AG20443 (cell line): Measurements from ENCODE around the gene GABARAPL2.
"Not testable (repeated sequence)": the region's sequence is repeated elsewhere in the genome, so short reads cannot be mapped to it uniquely, and the experiment has no call there.

Experiments used
- DNase-seq: peaks from one replicate; pipeline ENCODE4 v3.0.0; 2012; ENCODE audit warnings: low spot score, mixed read lengths

The GABARAPL2 gene

DNA sequence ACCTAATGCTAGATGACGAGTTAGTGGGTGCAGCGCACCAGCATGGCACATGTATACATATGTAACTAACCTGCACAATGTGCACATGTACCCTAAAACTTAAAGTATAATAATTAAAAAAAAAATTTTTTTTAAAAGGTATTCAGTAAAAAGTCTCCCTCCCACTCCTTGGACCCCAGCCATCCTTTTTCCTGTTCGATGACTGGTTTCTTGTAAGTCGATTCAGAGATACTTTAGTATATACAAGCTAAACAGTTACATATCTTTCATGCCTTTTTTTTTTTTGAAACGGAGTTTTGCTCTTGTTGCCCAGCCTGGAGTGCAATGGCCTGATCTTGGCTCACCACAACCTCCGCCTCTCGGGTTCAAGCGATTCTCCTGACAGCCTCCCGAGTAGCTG lies 25.7 kb downstream of the GABARAPL2 start:
- not testable (repeated sequence) for DNase-seq

DNA sequence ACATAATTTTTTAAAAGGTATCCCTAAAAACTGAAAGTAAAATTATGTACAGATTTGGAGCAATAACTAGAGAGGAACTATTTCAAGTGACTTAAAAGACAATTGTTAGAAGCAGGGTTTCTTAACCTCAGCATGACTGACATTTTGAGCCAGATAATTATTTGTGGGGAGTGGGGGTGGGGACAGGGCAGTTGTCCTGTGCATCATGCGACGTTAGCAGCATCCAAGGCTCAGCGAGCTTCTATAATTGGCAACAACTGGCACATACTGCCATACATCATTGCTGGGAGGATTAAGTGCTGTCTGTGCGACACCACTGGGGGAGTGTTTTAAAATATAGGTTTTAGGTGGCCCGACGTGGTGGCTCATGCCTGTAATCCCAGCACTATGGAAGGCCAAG lies 27.1 kb downstream of the GABARAPL2 start:
- no peak for DNase-seq

DNA sequence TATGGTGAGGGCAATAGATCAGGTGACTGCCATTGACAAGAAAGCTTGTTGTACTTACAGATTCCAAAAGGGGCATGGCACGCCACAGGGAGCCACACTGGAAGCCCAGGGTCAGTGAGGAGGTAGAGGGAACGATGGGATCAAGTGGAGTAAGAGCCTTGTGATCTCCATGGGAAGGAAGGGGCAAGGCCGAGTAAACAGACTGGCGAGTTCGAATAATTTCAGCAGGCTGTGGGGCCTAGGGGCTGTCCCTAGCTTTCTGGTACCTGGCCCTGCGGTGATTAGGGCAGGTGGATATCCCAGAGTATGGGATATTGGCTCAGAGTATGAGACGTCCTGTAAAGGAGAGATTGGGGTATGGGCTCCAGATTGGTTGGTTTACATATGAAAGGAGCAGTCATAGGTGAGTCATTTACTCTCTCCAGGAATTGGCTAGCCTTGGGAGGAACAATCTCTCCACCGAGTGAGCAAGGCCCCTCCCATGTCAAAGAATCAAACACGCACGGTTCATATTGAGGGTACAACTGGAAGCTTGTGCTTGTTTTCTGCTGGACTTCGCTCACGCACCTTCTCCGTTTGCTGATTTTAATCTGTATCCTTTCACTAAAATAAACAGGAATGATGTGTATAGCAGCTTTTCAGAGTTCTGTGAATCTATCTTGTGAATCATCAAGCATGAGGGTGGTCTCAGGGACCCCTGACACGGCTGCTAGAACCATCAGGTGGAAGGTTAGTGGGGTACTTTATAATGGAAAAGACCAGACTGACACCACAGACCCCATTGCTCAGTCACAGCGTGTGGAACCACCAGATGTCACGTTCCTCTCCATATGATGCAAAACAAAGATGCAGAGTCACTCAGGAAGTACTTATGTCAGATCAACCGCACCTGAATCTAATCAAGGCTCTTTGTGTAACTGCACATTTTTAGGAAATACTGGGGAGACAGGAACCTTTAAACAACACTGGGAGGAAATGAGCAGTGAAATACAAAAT lies 27.9 kb downstream of the GABARAPL2 start:
- peak; percentile 48 for DNase-seq

GRCh38 chr16:75599452-75600277 lies 33.5 kb downstream of the GABARAPL2 start:
- DNase-seq: no peak

- DNase-seq: no peak
Observed at GRCh38 chr16:75603241-75603640, 37.1 kb downstream of the GABARAPL2 start.

DNA sequence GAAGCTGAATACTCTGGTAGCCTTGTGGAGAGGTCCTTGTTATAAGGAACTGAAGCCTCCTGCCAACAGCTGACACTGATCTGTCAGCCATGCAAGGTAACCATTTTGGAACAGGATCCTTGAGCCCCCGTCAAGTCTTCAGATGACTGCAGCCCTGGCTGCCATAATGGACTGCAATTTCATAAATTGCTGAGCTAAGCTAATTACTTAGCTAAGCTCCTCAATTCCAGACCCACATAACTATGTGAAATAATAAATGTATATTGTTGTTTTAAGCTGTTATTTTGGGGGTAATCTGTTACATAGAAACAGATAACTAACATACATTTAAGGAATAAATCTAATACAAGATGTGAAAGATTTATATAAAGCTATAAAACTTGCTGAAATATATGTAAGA lies 40.3 kb downstream of the GABARAPL2 start:
- no peak for DNase-seq

DNA sequence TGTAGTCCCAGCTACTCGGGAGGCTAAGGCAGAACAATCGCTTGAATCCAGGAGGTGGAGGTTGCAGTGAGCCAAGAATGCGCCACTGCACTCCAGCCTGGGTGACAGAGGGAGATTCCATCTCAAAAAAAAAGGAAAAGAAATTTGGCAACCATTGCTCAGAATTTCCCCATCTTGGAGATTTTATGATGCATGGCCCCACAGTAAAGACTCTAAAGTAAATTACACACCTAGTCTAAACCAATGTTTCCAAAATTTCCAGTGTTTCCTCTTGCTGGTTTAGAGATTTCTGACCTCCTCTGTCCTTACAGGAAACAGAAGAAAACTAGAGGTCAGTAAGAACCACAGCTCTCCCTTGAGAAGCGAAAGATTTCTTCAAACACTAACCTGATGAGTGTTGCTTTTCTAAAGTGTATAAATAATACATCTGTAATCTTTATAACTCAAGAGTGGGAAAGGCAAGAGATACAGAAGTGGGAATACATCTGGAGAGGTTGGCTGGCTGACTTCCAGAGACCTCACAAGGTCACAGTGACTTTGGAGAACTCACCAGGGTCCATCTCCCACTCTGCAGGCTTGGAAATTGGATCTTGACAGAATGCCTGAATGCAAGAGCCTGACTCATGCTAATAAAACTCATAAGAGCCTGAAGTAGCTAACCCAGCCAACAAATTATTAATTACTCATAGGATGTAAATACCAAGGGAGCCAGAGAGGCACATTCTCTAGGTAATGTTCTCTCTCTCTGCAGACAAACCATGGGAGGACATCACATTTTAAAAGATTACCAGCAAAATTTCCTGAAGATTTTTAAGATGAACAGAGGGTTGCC lies 48.1 kb downstream of the GABARAPL2 start:
- no peak for DNase-seq

- no peak for DNase-seq
Observed at GRCh38 chr16:75615619-75616018, 49.4 kb downstream of the GABARAPL2 start.

DNA sequence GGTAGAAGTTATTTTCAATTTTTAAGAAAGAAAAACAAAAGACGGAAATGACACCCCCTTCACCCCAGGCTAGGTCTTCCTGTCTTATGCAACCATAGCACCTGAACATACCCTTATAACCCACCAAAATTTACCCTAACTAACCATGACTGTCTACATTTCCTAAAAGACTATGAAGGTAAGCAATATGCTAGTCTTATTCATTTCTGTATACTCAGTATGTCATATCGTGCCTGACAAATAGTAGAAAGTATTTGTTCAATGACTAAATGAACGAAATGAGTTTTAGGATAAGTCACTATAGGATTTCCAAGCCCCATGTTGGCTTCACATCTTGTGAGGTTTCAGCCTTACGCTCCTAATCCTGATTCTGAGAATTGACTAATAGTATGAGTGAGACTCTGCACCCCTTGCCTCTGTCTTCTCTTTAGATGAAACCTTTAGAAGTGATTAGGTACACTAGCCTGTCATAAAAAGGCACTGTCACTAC lies 50.4 kb downstream of the GABARAPL2 start:
- DNase-seq: no peak

DNA sequence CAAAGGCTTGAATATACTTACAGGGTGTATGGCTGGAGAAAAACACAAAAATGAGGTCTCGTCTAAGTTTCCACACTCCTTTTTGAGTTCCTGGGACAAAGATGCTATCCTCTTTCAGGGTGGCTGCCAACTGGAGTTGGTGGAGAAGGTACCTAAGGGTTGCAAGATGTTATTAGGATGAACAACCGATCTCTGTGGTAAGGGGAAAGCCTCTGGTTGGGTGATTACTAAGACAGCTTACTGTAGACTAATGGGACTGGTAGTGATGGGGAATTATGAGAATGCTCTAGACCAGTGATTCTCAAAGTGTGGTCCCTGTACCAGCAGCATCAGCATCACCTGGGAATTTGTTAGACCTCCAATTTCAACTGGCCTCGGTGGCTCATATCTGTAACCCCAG lies 50.9 kb downstream of the GABARAPL2 start:
- no peak for DNase-seq

GRCh38 chr16:75618780-75619179 lies 52.6 kb downstream of the GABARAPL2 start:
- no peak for DNase-seq

DNA sequence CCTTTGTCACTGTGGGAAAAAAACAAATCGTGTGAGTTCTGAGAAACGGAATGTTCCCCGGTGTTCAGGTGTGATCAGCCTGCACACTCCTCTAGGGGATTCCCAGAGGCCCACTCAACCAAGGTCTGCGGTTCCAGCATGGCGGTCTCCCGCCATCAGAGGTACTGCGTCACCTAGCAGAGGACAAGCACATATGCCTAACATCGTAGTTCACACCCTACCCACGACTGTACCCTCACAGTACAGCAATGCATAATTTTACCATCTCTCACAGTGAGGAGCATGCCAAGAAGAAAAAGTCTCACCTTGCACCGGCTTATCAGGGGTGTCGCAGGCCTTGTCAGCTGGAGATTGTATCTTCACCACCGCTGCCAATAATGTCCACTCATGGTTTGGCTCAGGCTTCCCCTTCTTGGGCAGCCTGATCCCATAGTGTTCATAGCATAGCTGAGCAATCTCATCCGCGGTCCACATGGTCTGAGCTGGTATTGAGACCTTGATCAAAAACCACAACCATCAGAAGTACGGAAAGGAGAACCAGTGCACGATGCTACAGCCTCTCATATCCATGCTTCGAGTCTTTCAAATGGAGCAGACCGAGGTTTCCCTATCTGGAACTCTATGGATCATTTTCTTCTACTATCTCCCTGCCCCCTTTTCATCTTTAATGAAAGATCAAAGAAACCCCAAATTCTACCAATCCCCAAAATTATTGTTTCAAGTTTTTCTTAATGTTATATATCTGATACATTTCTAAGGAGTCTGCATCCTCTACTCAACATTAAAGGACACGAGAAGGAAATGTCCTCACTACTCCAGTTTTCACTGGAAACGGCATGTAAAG lies 54.4 kb downstream of the GABARAPL2 start:
- no peak for DNase-seq

DNA sequence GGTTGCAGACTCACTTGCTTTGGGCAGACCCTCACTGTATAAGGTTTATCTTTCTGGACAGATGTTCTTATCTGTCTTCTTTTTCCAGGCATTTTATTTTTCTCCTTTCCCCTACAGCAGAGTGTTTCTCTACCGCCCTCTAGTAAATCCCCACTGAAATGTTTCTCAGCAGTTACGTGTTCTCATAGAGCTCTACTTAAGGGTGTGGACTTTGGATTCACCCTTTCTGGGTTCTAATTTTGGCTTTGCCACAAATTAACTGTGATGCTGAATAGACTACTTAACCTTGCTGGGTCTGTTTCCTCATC lies 54.9 kb downstream of the GABARAPL2 start:
- DNase-seq: peak; percentile 52

DNA sequence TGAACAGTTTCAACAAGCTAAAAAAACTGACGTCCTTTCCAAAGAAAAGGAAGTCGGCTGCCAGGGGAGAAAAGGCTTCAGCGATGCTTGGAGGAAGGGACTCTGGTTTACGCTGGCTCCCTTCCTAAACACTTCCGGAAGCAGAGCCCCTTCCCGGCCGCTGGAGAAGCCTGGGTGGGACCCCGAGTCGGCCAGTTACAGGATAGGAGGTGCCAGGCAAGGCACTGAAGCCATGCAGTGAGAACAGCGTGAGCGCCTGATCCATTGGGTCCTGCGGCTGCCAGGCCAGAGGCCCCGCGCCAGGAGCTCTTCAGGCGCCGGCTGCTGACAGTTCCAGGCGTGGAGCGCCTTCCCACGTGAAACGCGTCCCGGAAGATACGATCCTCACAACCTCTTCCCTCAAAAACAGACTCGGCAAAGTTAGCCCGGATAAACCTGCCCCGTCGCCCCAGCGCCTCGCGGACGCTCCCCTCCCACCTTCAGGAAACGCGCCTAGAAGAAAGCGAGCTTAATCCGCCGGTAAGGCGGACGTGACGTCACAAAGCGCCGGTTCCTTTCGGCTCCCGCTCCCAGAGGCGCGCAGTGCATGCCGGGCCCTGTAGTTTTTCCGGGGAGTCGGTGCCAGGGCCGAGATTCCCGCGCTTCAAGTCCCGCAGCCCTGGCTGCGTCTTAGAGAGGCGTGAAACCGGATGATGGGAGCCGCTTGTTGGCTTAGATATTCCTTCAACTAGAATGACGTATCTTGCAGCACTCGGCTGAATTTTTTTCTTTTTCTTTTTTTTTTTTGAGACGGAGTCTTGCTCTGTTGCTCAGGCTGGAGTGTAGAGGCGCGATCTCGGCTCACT lies 56.8 kb downstream of the GABARAPL2 start, which contains the start of gene ADAT1:
ADAT1 (minus strand) TSS at position 521 of the 845 bp plus-strand sequence. CDS start 2,482 bp downstream, outside the sequence.
- peak; percentile 98 for DNase-seq

DNA sequence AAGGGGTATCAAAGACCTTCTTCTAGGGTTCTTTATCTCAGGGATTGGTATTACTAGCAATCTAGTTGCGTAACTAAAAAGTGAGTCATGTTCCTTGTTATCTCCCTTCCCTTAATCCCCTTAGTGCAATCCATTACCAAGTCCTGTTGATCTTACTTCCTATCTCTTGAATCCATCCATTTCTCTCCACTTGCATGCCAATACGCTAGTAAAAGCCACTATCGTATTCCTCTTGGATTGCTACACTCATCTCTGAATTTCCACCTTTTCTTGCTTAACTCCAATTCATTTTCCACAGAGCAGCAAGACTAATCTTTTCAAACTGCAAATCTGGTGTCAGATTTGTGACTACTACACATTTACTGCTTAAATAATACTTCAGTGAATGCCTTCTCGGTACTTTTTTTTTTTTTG lies 58.7 kb downstream of the GABARAPL2 start:
- no peak for DNase-seq

GRCh38 chr16:75626806-75627205 lies 60.6 kb downstream of the GABARAPL2 start:
- DNase-seq: no peak
